Left lobe of liver (tissue), 2 donors: ENCODE results near the gene PRR4. TPM values are rescaled to one million over a fixed set of nuclear protein-coding genes. Genes with fewer than 3 reads are reported as not detected.

Experiments used
- ATAC-seq: fragments of 200-7000 bp; cut with Tn5 transposase; one replicate; pipeline ENCODE4 v1.9.1; 2020; ENCODE audit warnings: mild to moderate bottlenecking, moderate library complexity
- DNase-seq: peaks from one replicate; pipeline ENCODE4 v3.0.0-alpha.2; 2020; ENCODE audit warnings: low spot score
- total RNA-seq: library from RNA; stranded (reverse); gene quantifications from one replicate; pipeline ENCODE4 v1.2.1, GENCODE V29; 2021
- donor health status: DM: no; HTN: no; CAD: no; lungs with moderate emphysema.
- donor health status: DM: no; HTN: yes; CAD: no.

PRR4 gene
- 0.48 TPM for total RNA-seq

GRCh38 chr12:10849425-10849878, at the start of gene PRR4:
Gene PRR4, minus strand, starts transcription at chr12:10849475. Its CDS starts 38 bp downstream, at chr12:10849437.
- DNase-seq (no peak), ATAC-seq (no peak)

GRCh38 chr12:10896854-10897253, 47.6 kb upstream of the PRR4 start:
- peak; percentile 49 for DNase-seq
- peak; percentile 52 for ATAC-seq

- ATAC-seq = peak; percentile 97
- peak; percentile 86 for DNase-seq
Observed at GRCh38 chr12:10891937-10892336, 42.7 kb upstream of the PRR4 start.

- ATAC-seq (no peak), DNase-seq (no peak)
Observed at GRCh38 chr12:10889226-10889625, 40.0 kb upstream of the PRR4 start.

- DNase-seq (no peak), ATAC-seq (peak; percentile 33)
Observed at GRCh38 chr12:10884086-10884725, 34.9 kb upstream of the PRR4 start, which contains the start of gene PRH1. Gene PRH1, minus strand, starts transcription at chr12:10884255. Its CDS starts 38 bp downstream, at chr12:10884217.

GRCh38 chr12:10873378-10873777, 24.1 kb upstream of the PRR4 start:
- ATAC-seq = no peak
- no peak for DNase-seq

GRCh38 chr12:10867381-10867780, 18.1 kb upstream of the PRR4 start:
- DNase-seq (no peak), ATAC-seq (peak; percentile 96)

GRCh38 chr12:10863512-10864218, 14.4 kb upstream of the PRR4 start:
- no peak for ATAC-seq

GRCh38 chr12:10861366-10861765, 12.1 kb upstream of the PRR4 start:
- no peak for ATAC-seq
- DNase-seq = no peak

More at GRCh38 chr12:10863512-10864218, 14.4 kb upstream of the PRR4 start:
- no peak for DNase-seq

GRCh38 chr12:10855807-10856206, 6.5 kb upstream of the PRR4 start:
- no peak for DNase-seq
- no peak for ATAC-seq

- ATAC-seq (no peak), DNase-seq (no peak)
Observed at GRCh38 chr12:10853776-10854175, 4.5 kb upstream of the PRR4 start.

- no peak for DNase-seq
Observed at GRCh38 chr12:10851243-10851858, 2.1 kb upstream of the PRR4 start.

GRCh38 chr12:10847744-10848143, 1.5 kb downstream of the PRR4 start:
- no peak for DNase-seq
- ATAC-seq = no peak

More at GRCh38 chr12:10851243-10851858, 2.1 kb upstream of the PRR4 start:
- no peak for ATAC-seq

- ATAC-seq (no peak), DNase-seq (no peak)
Observed at GRCh38 chr12:10842862-10843261, 6.4 kb downstream of the PRR4 start.

- DNase-seq = no peak
Observed at GRCh38 chr12:10838461-10838860, 10.8 kb downstream of the PRR4 start.

GRCh38 chr12:10829994-10830393, 19.3 kb downstream of the PRR4 start:
- no peak for ATAC-seq
- no peak for DNase-seq

More at GRCh38 chr12:10838461-10838860, 10.8 kb downstream of the PRR4 start:
- no peak for ATAC-seq

- DNase-seq (no peak), ATAC-seq (no peak)
Observed at GRCh38 chr12:10826258-10826657, 23.0 kb downstream of the PRR4 start, which contains the start of gene TAS2R10. Gene TAS2R10, minus strand, starts transcription at chr12:10826358. Its CDS starts 89 bp downstream, at chr12:10826269.

GRCh38 chr12:10824957-10825356, 24.3 kb downstream of the PRR4 start:
- DNase-seq = no peak
- no peak for ATAC-seq

GRCh38 chr12:10811883-10812536, 37.3 kb downstream of the PRR4 start:
- DNase-seq = no peak
- no peak for ATAC-seq

GRCh38 chr12:10810068-10810467, 39.2 kb downstream of the PRR4 start, which contains the start of gene TAS2R9:
Gene TAS2R9, minus strand, starts transcription at chr12:10810168. Its CDS starts 93 bp downstream, at chr12:10810075.
- DNase-seq (no peak), ATAC-seq (no peak)

- no peak for ATAC-seq
- DNase-seq = no peak
Observed at GRCh38 chr12:10807186-10807585, 42.1 kb downstream of the PRR4 start, which contains the start of gene TAS2R8. Gene TAS2R8, minus strand, starts transcription at chr12:10807286. Its CDS starts 306 bp downstream, at chr12:10806980.
